GM12878 (cell line): ENCODE results near the gene UFC1. TPM values are rescaled to one million over a fixed set of nuclear protein-coding genes. Genes with fewer than 3 reads are reported as not detected.

Experiments used
- ATAC-seq: fragments of 200-7000 bp; cut with Tn5 transposase; 3 replicates; pipeline ENCODE4 v1.9.1; 2020; ENCODE audit warnings: mild to moderate bottlenecking, moderate library complexity
- BruUV-seq: library from RNA; stranded (reverse); fragments of 400-500 nt; replicated peaks from 2 replicates; lab custom pipeline; 2021; lab: Mats Ljungman, UMichigan
- CTCF ChIA-PET: fragments of 300-600 bp; sonication (Branson Sonifier 250); formaldehyde crosslinking; extraction: SDS; loops from one replicate; lab custom pipeline; 2021; ENCODE audit warnings: inconsistent platforms; lab: Yijun Ruan, JAX
- POLR2A ChIA-PET: fragments of 350-600 bp; formaldehyde crosslinking; extraction: SDS; loops from one replicate; lab custom pipeline; 2021; ENCODE audit warnings: inconsistent platforms; lab: Charles Lee
- RAD21 ChIA-PET: fragments of 300-600 bp; sonication (Branson Sonifier 250); formaldehyde crosslinking; loops from one replicate; lab custom pipeline; 2023; ENCODE audit warnings: antibody characterized with exemption; ENCODE audit not compliant: unreplicated experiment; lab: Charles Lee
- SMC1A ChIA-PET: fragments of 300-600 bp; sonication (Branson Sonifier 250); formaldehyde crosslinking; loops from one replicate; lab custom pipeline; 2023; ENCODE audit not compliant: unreplicated experiment, uncharacterized antibody; lab: Charles Lee
- DNase-seq: peaks from one replicate; pipeline ENCODE4 v3.0.0-alpha.2; 2011; ENCODE audit warnings: low read depth, low spot score
- FAIRE-seq: peaks from 3 replicates; lab custom pipeline; 2011; peaks lifted over from hg19 to GRCh38; lab: Jason Lieb, UNC
- H2AFZ ChIP-seq: 2 replicates; pipeline ENCODE4 v1.6.0; 2011; ENCODE audit warnings: low read depth, low read length, control low read depth; ENCODE audit not compliant: control insufficient read depth
- H3K27ac ChIP-seq: 2 replicates; pipeline ENCODE4 v1.5.1; 2011; ENCODE audit warnings: control low read depth; ENCODE audit not compliant: control insufficient read depth, insufficient read depth
- H3K27me3 ChIP-seq, 2 experiments: replicated peaks in 1 of 2; 2 replicates each; pipeline versions ENCODE4 v1.6.0 to v1.6.1; 2011; ENCODE audit warnings: low read length in 1 of 2; ENCODE audit not compliant: control insufficient read depth in 2 of 2, insufficient read depth in 2 of 2
- H3K36me3 ChIP-seq, 2 experiments: 2 replicates each; pipeline ENCODE4 v1.5.1; 2011; ENCODE audit warnings: low read length in 1 of 2; ENCODE audit not compliant: control insufficient read depth in 2 of 2, insufficient read depth in 2 of 2
- H3K4me1 ChIP-seq: 2 replicates; pipeline ENCODE4 v1.6.1; 2011; ENCODE audit warnings: mild to moderate bottlenecking, low read length, moderate library complexity, mixed read lengths; ENCODE audit not compliant: control insufficient read depth, insufficient read depth
- H3K4me2 ChIP-seq: 2 replicates; pipeline ENCODE4 v1.6.0; 2011; ENCODE audit warnings: control low read depth; ENCODE audit not compliant: control insufficient read depth, insufficient read depth
- H3K4me3 ChIP-seq: fragments of 200-600 bp; sonication (generic); 2 replicates; pipeline ENCODE4 v1.5.1; 2016
- H3K79me2 ChIP-seq: 2 replicates; pipeline ENCODE4 v1.6.0; 2011; ENCODE audit warnings: low read length; ENCODE audit not compliant: control insufficient read depth, insufficient read depth
- H3K9ac ChIP-seq: 2 replicates; pipeline ENCODE4 v1.8.0; 2011; ENCODE audit warnings: low read length, control low read depth, mixed read lengths; ENCODE audit not compliant: control insufficient read depth, insufficient read depth
- H3K9me3 ChIP-seq: replicated peaks from 3 replicates; pipeline ENCODE4 v1.5.1; 2011; ENCODE audit warnings: mild to moderate bottlenecking, low read length; ENCODE audit not compliant: control insufficient read depth, insufficient read depth
- H4K20me1 ChIP-seq: 2 replicates; pipeline ENCODE4 v1.6.0; 2011; ENCODE audit not compliant: control insufficient read depth, insufficient read depth
- ATF2 ChIP-seq: IDR thresholded peaks from 2 replicates; pipeline ENCODE4 v1.6.1; 2012; ENCODE audit warnings: low read length, inconsistent platforms
- E2F8 ChIP-seq: fragments of 450-650 bp; IDR thresholded peaks from 2 replicates; pipeline ENCODE4 v1.6.1; 2018; ENCODE audit warnings: mild to moderate bottlenecking, low read depth, moderate library complexity; ENCODE audit not compliant: partially characterized antibody
- EP300 ChIP-seq, 2 experiments: fragments of 150-350 bp in 1 of 2; IDR thresholded peaks; 2 replicates each; pipeline ENCODE4 v1.6.1; 2011 to 2012; ENCODE audit warnings: low read depth in 2 of 2, low read length in 2 of 2, borderline replicate concordance in 1 of 2, improper control_type of control experiment in 1 of 2, inconsistent platforms in 1 of 2; ENCODE audit not compliant: control insufficient read depth in 1 of 2
- IKZF1 ChIP-seq: fragments of 450-650 bp; conservative IDR thresholded peaks from 2 replicates; pipeline ENCODE4 v1.6.1; 2017; ENCODE audit warnings: antibody characterized with exemption, mild to moderate bottlenecking
- RBBP5 ChIP-seq: fragments of 200-600 bp; sonication (generic); conservative IDR thresholded peaks from 2 replicates; pipeline ENCODE4 v1.6.1; 2016
- RCOR1 ChIP-seq: conservative IDR thresholded peaks from 2 replicates; pipeline ENCODE4 v1.6.1; 2012; ENCODE audit warnings: low read depth, low read length, improper control_type of control experiment
- TCF3 ChIP-seq: IDR thresholded peaks from 2 replicates; pipeline ENCODE4 v1.6.1; 2012; ENCODE audit warnings: low read depth, mild to moderate bottlenecking, low read length, borderline replicate concordance; ENCODE audit not compliant: insufficient read depth
- ZNF24 ChIP-seq: fragments of 450-650 bp; IDR thresholded peaks from 2 replicates; pipeline ENCODE4 v1.6.1; 2017; ENCODE audit warnings: antibody characterized with exemption, mild to moderate bottlenecking
- WGBS: methylation state at CpG from one replicate; pipeline ENCODE4 v1.1.6; 2016; ENCODE audit warnings: low lambda C conversion rate; ENCODE audit not compliant: insufficient replicate concordance, insufficient coverage; ENCODE audit errors: missing lambda C conversion rate; 5-methylcytosine and 5-hydroxymethylcytosine counted together
- in situ Hi-C: fragments of 300-500 bp; cut with MboI; formaldehyde crosslinking; loops from 9 replicates; pipeline ENCODE4 v1.14.3; 2018; ENCODE audit warnings: mixed read lengths
- intact Hi-C: fragments of 100-400 bp; cut with micrococcal nuclease; formaldehyde crosslinking; loops from one replicate; pipeline ENCODE4 v1.14.2; 2022; ENCODE audit not compliant: unreplicated experiment
- polyA plus RNA-seq, 11 experiments: library from polyadenylated mRNA; depleted of rRNA in 4 of 11; unstranded in 6 of 11; stranded (reverse) in 5 of 11; fragments of >200 nt; fragmentation: Nextera tagmentation in 4 of 11; fragmentation: Illumina TruSeq in 1 of 11; extraction: Ambion mirVana in 4 of 11; extraction: Trizol in 1 of 11; gene quantifications; 1 replicate in 1 of 11; 2 replicates in 10 of 11; pipeline versions ENCODE4 v1.2.1 to v1.2.3, GENCODE V29; 2011 to 2016; ENCODE audit warnings: inconsistent platforms in 2 of 11, missing spikeins in 2 of 11, low read depth in 1 of 11
- total RNA-seq, 4 experiments: library from RNA; depleted of rRNA in 3 of 4; stranded (reverse); fragments of >200 nt in 3 of 4; fragmentation: Illumina TruSeq in 1 of 4; extraction: Trizol in 1 of 4; gene quantifications; 2 replicates each; pipeline versions ENCODE4 v1.2.1 to v1.2.3, GENCODE V29; 2013 to 2021
- TF ChIP-seq, protein P1 (sequence below): fragments of 150-350 bp; IDR thresholded peaks from 2 replicates; pipeline ENCODE4 v1.6.1; 2014; ENCODE audit warnings: mild to moderate bottlenecking, low read depth, low read length
- TF ChIP-seq, protein P2 (sequence below): fragments of 450-650 bp; IDR thresholded peaks from 2 replicates; pipeline ENCODE4 v1.6.1; 2017; ENCODE audit warnings: mild to moderate bottlenecking, low read depth, inconsistent platforms; ENCODE audit not compliant: poor library complexity, severe bottlenecking

UFC1 gene
- total and polyA plus RNA-seq, 10 of the 15 experiments (the other 5 are each of a cell fraction or from before 2014, with no cell fraction given), result 95.9 to 239 (median 151) TPM

DNA sequence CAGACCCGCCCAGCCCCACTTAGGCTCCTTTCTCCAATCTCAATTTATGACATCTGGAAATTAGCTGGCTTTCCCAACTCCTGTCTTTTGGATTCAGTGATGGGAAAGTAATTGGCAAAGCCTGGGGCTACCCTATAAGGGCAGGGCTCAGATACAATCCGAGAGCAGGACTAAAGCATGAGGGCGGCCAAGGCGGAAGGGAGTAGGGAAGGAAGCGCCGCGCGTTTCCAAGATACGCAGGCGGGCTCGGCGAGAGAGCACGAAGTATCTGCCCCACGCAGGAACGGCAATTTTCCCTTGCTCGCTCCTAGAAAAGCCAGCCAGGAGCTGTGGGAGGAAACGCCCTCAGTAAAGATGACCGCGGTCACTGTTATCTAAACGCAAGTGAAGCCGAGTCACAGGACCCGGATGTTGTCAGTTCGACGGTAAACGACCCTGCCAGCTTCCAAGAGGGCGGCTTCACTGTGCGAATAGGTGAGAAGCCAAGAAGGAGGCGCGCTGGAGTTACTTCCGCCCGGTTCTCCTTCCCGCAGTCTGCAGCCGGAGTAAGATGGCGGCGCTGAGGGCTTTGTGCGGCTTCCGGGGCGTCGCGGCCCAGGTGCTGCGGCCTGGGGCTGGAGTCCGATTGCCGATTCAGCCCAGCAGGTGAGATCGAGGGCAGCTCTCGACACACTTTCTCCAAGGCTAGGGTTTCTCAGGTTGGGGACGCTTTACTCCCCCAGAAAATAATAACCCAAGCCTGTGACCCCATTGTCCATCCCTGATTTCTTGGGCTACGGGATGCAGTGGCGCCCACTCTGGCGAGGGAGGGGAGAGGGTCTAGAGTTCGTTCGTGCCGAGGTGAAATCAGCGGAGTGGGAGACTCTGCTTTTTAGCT lies 48.3 kb downstream of the UFC1 start, which contains the start of gene NDUFS2 (continued):
- TF ChIP-seq E2F8 (peak; percentile 83), RBBP5 (no peak), ATF2 (no peak)

- 90% methylated on average over 12 of the region's 12 CpGs for WGBS
- intact Hi-C loops (loop anchor here (5.0 kb wide), 2 partner anchors 86 to 176 kb away; no protein-coding TSS in a partner anchor), in situ Hi-C loops (no loop called here)
- no peak overlapping the region for H3K4me3 ChIP-seq
- CTCF ChIA-PET, result interaction anchor here (0.8 to 13.6 kb wide), 8 partner anchors 12 to 177 kb away, joined by 3 to 385 read pairs (median 10); partner anchors contain the start of genes APOA2, FCER1G, PPOX and TOMM40L
- BruUV-seq, result no TSS peak
- DNase-seq (no peak), ATAC-seq (no peak), FAIRE-seq (no peak)
- no peaks in the 10 kb centered on the region for H4K20me1 ChIP-seq
- RAD21 ChIA-PET, result interaction anchor here (1.0 to 6.6 kb wide), 3 partner anchors 19 to 176 kb away, joined by 3 to 72 read pairs (median 5); partner anchors contain the start of gene TOMM40L
- no peak overlapping the region for H2AFZ ChIP-seq
- no peak overlapping the region for H3K27ac ChIP-seq
- peaks cover 9 to 27% of the 10 kb centered on the region in 2 experiments; a peak in 3 of 4 replicates for H3K36me3 ChIP-seq
- H3K9me3 ChIP-seq, result no peaks in the 10 kb centered on the region
- H3K4me1 ChIP-seq, result peaks cover 10% of the 10 kb centered on the region
- no peaks in the 10 kb centered on the region for H3K27me3 ChIP-seq
- H3K4me2 ChIP-seq, result no peak overlapping the region
- POLR2A ChIA-PET, result interaction anchor here (1.0 to 1.6 kb wide), 5 partner anchors 12 to 53 kb away, joined by 3 to 4 read pairs (median 4); partner anchors contain the start of genes PCP4L1, TOMM40L and UFC1
- SMC1A ChIA-PET, result interaction anchor here (0.6 to 8.1 kb wide), 9 partner anchors 11 to 333 kb away, joined by 3 to 66 read pairs (median 8); partner anchors contain the start of gene TOMM40L
- H3K9ac ChIP-seq, result no peak overlapping the region
- peaks cover 20% of the 10 kb centered on the region for H3K79me2 ChIP-seq
- TF ChIP-seq EP300 (IDR thresholded peaks at IDR 0.05; ENCODE audit: borderline replicate concordance in 1 of 2, control insufficient read depth in 1 of 2, low read depth in 2 of 2, low read length in 2 of 2) (no peak), IKZF1 (no peak), TCF3 (no peak), RCOR1 (no peak), ZNF24 (no peak)
- TF ChIP-seq, protein P1, sequence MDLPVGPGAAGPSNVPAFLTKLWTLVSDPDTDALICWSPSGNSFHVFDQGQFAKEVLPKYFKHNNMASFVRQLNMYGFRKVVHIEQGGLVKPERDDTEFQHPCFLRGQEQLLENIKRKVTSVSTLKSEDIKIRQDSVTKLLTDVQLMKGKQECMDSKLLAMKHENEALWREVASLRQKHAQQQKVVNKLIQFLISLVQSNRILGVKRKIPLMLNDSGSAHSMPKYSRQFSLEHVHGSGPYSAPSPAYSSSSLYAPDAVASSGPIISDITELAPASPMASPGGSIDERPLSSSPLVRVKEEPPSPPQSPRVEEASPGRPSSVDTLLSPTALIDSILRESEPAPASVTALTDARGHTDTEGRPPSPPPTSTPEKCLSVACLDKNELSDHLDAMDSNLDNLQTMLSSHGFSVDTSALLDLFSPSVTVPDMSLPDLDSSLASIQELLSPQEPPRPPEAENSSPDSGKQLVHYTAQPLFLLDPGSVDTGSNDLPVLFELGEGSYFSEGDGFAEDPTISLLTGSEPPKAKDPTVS, result no peak
- TF ChIP-seq, protein P2, sequence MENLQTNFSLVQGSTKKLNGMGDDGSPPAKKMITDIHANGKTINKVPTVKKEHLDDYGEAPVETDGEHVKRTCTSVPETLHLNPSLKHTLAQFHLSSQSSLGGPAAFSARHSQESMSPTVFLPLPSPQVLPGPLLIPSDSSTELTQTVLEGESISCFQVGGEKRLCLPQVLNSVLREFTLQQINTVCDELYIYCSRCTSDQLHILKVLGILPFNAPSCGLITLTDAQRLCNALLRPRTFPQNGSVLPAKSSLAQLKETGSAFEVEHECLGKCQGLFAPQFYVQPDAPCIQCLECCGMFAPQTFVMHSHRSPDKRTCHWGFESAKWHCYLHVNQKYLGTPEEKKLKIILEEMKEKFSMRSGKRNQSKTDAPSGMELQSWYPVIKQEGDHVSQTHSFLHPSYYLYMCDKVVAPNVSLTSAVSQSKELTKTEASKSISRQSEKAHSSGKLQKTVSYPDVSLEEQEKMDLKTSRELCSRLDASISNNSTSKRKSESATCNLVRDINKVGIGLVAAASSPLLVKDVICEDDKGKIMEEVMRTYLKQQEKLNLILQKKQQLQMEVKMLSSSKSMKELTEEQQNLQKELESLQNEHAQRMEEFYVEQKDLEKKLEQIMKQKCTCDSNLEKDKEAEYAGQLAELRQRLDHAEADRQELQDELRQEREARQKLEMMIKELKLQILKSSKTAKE, result no peak
Measured at GRCh38 chr1:161206411-161207140, 52.8 kb downstream of the UFC1 start.
